Gastroesophageal sphincter (tissue), 3 donors: Measurements from ENCODE around the gene PDE12.

Source experiments
- CTCF ChIP-seq, 4 experiments: fragments of 200-600 bp in 2 of 4; fragments of 450-650 bp in 2 of 4; sonication (generic) in 1 of 4; IDR thresholded peaks; one replicate each; pipeline ENCODE4 v1.5.1; 2017 to 2019; ENCODE audit warnings: antibody characterized with exemption in 4 of 4, mild to moderate bottlenecking in 2 of 4, moderate library complexity in 2 of 4
- EP300 ChIP-seq: sonication (generic); formaldehyde crosslinking; IDR thresholded peaks from one replicate; pipeline ENCODE4 v1.6.1; 2017; ENCODE audit warnings: antibody characterized with exemption, mild to moderate bottlenecking
- POLR2A ChIP-seq, 2 donors: fragments of 450-650 bp; IDR thresholded peaks; one replicate each; pipeline ENCODE4 v1.6.1; 2017; ENCODE audit warnings: antibody characterized with exemption in 2 of 2, mild to moderate bottlenecking in 2 of 2, moderate library complexity in 1 of 2
- POLR2AphosphoS5 ChIP-seq: sonication (generic); formaldehyde crosslinking; IDR thresholded peaks from one replicate; pipeline ENCODE4 v1.6.1; 2017; ENCODE audit warnings: antibody characterized with exemption

GRCh38 chr3:57594144-57594543 is 38.1 kb downstream of the PDE12 start:
- TF ChIP-seq CTCF (IDR thresholded peaks at IDR 0.05) (no peak), POLR2AphosphoS5 (no peak), POLR2A (IDR thresholded peaks at IDR 0.05) (no peak), EP300 (no peak)
